ENCODE data around the gene NFIX. TPM values are rescaled to one million over a fixed set of nuclear protein-coding genes. Genes with fewer than 3 reads are reported as not detected.

NFIX gene
- total and polyA plus RNA-seq, 9 of the 15 experiments (the other 6 are each of a cell fraction or from before 2014, with no cell fraction given): 0.28 to 26.8 (median 5.4) TPM

DNA sequence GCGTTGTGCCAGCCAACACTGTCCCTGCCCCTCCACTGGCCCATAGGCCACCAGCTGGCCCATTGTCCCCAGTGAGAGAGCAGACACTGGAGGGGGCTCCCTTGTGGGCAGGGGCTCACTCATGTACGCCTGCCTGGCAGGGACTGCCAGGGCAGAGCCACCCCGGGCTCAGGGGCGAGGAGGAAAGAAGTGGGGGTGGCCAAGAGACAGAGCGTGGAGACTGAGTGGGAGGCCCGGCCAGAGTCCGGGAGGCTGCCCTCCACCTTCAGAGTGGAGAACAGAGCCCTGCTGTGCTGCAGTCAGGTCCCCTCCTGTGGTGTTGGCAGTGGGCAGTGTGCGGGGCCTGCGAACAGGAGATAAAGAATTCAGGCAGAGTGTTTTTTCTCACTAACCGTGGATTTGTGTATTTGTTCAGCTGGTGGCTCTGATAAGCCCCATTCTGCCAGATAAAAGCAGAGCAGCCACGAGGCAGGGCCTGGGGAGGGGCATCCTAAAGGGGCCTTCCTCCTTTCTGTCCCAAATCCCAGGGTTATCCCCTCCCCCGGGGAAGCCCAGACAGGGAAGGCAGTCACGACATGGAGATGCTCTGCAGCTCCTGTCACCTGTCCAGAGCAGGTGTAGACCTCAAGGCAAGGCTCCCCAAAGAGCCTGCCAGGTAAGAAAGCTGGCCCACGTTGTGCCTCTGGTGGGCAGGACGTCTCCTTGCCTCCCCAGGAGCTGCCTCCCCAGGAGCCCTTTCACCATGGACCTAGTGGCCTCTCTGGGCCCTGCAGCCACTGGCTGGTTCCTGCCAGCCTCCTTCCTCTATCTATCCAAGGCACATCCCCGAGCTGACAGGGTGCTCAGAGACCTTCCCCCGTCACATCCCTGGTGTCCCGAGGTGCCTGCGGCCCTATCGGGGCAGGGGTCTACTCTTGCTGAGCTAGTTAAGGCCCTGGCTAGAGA is 74.4 kb downstream of the NFIX start (continued):
- TF ChIP-seq, protein P1, sequence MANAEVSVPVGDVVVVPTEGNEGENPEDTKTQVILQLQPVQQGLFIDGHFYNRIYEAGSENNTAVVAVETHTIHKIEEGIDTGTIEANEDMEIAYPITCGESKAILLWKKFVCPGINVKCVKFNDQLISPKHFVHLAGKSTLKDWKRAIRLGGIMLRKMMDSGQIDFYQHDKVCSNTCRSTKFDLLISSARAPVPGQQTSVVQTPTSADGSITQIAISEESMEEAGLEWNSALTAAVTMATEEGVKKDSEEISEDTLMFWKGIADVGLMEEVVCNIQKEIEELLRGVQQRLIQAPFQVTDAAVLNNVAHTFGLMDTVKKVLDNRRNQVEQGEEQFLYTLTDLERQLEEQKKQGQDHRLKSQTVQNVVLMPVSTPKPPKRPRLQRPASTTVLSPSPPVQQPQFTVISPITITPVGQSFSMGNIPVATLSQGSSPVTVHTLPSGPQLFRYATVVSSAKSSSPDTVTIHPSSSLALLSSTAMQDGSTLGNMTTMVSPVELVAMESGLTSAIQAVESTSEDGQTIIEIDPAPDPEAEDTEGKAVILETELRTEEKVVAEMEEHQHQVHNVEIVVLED (CRISPR knock-in tag; IDR thresholded peaks at IDR 0.05): 0 out of 2 replicates have a peak, but pooled peaks have one; percentile 4
- no peak for TF ChIP-seq PCBP2 (IDR thresholded peaks at IDR 0.05; ENCODE audit: low read depth, low read length, poor library complexity, severe bottlenecking)
- TF ChIP-seq KHSRP (IDR thresholded peaks at IDR 0.05): peak; percentile 79
- TF ChIP-seq TCF7L2 (IDR thresholded peaks at IDR 0.05; ENCODE audit: low read depth, low read length): no peak
- peak; percentile 68 for TF ChIP-seq L3MBTL2 (IDR thresholded peaks at IDR 0.05)
- peak; percentile 96 for TF ChIP-seq NFIC (IDR thresholded peaks at IDR 0.05)
- TF ChIP-seq, protein P2, sequence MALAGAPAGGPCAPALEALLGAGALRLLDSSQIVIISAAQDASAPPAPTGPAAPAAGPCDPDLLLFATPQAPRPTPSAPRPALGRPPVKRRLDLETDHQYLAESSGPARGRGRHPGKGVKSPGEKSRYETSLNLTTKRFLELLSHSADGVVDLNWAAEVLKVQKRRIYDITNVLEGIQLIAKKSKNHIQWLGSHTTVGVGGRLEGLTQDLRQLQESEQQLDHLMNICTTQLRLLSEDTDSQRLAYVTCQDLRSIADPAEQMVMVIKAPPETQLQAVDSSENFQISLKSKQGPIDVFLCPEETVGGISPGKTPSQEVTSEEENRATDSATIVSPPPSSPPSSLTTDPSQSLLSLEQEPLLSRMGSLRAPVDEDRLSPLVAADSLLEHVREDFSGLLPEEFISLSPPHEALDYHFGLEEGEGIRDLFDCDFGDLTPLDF (CRISPR knock-in tag; IDR thresholded peaks at IDR 0.05): 0 out of 2 replicates have a peak, but pooled peaks have one; percentile 37
- TF ChIP-seq, protein P3, sequence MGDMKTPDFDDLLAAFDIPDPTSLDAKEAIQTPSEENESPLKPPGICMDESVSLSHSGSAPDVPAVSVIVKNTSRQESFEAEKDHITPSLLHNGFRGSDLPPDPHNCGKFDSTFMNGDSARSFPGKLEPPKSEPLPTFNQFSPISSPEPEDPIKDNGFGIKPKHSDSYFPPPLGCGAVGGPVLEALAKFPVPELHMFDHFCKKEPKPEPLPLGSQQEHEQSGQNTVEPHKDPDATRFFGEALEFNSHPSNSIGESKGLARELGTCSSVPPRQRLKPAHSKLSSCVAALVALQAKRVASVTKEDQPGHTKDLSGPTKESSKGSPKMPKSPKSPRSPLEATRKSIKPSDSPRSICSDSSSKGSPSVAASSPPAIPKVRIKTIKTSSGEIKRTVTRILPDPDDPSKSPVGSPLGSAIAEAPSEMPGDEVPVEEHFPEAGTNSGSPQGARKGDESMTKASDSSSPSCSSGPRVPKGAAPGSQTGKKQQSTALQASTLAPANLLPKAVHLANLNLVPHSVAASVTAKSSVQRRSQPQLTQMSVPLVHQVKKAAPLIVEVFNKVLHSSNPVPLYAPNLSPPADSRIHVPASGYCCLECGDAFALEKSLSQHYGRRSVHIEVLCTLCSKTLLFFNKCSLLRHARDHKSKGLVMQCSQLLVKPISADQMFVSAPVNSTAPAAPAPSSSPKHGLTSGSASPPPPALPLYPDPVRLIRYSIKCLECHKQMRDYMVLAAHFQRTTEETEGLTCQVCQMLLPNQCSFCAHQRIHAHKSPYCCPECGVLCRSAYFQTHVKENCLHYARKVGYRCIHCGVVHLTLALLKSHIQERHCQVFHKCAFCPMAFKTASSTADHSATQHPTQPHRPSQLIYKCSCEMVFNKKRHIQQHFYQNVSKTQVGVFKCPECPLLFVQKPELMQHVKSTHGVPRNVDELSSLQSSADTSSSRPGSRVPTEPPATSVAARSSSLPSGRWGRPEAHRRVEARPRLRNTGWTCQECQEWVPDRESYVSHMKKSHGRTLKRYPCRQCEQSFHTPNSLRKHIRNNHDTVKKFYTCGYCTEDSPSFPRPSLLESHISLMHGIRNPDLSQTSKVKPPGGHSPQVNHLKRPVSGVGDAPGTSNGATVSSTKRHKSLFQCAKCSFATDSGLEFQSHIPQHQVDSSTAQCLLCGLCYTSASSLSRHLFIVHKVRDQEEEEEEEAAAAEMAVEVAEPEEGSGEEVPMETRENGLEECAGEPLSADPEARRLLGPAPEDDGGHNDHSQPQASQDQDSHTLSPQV (IDR thresholded peaks at IDR 0.05): peak; percentile 79
- TF ChIP-seq, protein P4, sequence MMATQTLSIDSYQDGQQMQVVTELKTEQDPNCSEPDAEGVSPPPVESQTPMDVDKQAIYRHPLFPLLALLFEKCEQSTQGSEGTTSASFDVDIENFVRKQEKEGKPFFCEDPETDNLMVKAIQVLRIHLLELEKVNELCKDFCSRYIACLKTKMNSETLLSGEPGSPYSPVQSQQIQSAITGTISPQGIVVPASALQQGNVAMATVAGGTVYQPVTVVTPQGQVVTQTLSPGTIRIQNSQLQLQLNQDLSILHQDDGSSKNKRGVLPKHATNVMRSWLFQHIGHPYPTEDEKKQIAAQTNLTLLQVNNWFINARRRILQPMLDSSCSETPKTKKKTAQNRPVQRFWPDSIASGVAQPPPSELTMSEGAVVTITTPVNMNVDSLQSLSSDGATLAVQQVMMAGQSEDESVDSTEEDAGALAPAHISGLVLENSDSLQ (IDR thresholded peaks at IDR 0.05): no peak
- TF ChIP-seq NEUROD1 (IDR thresholded peaks at IDR 0.05; ENCODE audit: borderline replicate concordance, low read depth, low read length, partially characterized antibody): peak; percentile 83
- TF ChIP-seq, protein P5, sequence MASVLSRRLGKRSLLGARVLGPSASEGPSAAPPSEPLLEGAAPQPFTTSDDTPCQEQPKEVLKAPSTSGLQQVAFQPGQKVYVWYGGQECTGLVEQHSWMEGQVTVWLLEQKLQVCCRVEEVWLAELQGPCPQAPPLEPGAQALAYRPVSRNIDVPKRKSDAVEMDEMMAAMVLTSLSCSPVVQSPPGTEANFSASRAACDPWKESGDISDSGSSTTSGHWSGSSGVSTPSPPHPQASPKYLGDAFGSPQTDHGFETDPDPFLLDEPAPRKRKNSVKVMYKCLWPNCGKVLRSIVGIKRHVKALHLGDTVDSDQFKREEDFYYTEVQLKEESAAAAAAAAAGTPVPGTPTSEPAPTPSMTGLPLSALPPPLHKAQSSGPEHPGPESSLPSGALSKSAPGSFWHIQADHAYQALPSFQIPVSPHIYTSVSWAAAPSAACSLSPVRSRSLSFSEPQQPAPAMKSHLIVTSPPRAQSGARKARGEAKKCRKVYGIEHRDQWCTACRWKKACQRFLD (CRISPR knock-in tag; IDR thresholded peaks at IDR 0.05): peak; percentile 98
- TF ChIP-seq HDAC2 (IDR thresholded peaks at IDR 0.05): peak; percentile 99
